Ureter (tissue), 1 donor: ENCODE data around the gene MRPS5. TPM values are rescaled to one million over a fixed set of nuclear protein-coding genes. Genes with fewer than 3 reads are reported as not detected.

Experiments used
- DNase-seq: peaks from one replicate; pipeline ENCODE4 v3.0.0-alpha.2; 2020; ENCODE audit warnings: low spot score
- total RNA-seq: library from RNA; stranded (reverse); gene quantifications from one replicate; pipeline ENCODE4 v1.2.4, GENCODE V29; 2023
- donor health status: DM: yes; HTN: yes; CAD: no.

MRPS5 gene
- total RNA-seq, 1 donor from 2014 or later: 52.1 TPM

DNA sequence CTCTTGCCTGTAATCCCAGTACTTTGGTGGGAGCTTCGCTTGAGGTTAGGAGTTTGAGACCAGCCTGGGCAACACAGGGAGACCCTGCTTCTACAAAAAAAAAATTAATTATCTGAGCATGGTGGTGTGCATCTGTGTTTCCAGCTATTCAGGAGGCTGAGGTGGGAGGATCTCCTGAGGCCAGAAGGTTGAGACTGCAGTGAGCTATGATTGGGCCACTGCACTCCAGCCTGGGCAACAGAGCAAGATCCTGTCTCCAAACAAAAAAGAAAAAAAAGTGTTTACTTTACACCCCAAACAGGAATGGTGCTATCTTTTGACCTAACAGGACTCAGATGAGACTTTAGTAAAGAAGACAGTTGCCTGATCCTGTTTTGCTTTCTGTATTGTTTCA is 60.5 kb downstream of the MRPS5 start:
- DNase-seq: no peak

DNA sequence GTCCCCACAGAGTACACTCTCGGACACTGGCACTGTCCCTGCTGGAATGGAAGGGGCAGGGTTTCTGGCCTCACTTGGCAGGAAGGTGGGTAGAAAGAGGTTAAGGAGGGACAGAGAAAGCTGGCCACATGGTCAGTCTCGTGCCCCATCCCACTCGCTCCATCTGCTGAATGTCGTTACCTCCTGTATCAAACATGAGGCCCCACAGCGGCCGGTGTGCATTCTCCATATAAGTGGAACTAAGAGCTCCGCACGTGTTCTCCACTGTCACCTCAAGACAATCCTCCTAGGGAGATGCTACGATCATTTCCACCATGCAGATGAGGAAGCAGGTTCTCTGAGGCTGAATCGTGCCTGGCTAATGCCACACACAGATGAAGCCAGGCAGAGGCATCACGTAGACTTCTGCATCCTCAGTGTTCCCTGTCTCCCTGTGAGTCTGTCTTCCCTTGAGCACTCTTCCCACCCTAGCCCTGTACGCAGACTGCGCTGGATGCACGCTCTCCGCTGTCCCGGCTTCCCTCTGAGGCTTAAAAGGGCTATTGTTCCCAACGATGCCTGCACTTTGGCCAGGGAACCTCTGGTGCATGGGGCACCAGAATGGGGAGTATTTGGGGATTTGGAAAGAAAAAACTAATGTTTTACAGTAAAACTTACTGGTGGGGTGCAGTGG is 61.0 kb downstream of the MRPS5 start:
- no peak for DNase-seq

DNA sequence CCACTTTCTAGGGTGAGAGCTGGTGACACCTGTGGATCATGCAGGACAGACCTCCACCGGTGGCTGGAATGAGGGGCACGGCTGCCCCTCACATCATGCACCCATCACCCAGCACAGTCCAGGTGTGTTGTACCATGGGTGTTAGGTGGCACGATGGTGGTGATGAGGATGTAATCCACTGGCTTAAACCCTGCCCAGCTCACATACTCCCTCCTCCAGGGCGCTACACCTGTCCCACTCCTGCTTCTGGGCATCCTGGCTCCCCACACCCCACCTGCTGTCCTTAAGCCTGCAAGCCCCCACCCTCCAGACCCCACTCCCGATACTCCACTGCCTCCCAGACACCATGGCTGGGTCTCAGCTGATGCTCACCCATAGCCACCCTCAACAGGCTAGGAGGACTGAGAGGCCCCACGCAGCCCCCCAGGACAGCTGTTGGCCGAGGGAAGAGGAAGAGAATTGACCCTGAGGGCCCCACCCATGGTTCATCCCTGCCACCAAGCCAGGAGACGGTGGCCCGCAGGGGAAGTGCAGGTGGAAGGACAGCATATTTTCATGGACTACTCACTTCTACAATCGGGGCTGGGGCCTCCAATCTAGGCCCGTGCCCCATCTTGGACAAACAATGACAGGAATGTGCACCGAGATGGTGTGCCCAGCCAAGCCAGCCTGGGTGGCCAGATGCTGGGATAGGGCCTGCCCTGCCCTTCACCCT is 61.8 kb downstream of the MRPS5 start:
- no peak for DNase-seq

DNA sequence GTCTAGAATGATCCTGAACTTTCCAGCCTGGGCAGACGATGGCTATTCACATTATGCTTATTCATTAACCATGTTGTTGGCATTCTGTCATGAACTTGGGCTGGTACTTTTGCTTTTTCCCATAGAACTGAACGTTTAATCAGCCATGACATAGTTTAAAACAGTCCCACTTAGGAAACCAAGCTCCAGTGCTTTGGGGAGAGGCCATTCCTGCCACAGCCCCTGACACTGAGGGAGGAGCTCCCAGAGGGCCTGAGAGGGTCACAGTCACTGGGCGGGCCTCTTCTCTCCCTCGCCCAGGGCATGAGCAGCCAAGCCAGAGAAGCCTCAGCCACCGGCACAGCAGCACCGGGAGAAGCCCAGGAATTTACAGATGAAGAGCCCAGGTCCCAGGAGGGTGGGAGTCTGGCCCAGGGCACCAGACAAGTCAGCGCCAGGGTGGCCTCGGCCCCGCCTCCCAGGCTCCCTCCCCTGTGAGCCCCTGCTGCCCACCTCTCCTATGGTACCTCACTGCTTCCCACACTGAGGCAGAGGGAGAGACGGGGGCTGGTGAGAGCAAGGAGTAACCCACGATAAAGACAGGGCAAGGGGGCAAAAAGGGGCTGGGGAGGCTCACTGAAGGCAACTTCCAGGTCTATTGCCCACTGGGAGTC is 62.5 kb downstream of the MRPS5 start:
- no peak for DNase-seq

DNA sequence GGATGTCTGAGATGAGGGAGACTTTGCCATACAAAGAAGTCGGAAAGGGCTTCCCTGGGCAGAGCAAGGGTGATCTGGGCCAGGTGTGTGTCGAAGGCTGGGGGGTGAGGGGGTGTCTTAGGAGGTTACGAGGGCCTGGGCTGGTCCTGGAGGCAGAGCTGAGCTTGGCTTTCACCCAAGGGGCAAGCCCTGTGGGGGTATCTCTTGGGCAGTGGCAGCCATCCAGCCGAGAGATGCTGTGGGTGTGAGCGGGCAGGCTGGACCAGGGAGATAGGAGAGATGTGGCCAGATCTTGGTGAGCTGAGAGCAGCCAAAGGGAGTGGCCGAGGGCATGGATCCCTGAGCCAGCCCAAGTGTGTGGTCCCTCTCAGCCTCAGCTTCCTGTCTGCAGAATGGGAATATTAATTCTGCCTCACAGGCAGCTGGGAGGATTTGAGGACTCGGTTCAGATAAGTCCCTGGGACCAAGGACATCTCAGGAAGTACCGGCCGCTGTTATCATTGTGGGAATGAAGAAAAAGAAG is 63.1 kb downstream of the MRPS5 start:
- DNase-seq: no peak

DNA sequence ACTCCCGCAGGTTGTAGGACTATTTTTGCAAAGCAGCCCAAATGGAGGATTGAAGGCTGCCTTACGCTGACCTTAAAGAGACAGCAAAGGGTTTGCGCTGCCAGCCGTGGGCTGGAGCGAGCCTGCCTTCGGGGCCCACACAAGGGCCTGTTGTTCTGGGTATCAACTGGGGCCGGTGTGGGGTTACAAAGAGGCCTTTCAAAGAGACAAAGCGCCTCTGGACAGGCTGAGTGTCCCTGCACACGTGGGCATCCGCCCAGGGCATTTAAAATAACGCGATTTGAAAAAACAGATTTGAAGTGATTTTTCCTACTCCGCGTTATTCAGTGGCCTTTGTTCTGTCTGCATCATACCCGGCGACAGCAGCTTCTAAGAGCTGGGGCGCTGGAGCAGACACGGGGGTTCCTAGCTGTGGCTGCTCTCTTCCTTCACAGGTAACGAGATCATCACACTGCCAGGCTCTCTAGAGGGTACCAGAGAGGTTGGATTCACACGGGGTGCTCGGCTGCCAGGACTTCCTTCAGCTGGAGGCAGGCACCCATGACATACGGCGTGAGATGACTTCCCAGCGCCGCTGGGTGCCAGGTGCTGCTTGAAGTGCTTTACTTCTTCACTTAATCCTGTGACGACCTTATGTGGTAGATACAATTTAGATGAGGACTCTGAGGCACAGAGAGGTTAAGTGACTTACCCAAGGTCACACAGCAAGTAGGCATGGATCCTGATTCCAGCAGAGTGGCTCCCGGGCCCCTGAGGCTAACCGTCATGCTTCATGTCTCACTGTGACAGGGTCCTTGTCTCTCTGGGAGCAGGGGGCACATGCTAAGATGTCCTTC is 63.9 kb downstream of the MRPS5 start:
- DNase-seq: no peak

DNA sequence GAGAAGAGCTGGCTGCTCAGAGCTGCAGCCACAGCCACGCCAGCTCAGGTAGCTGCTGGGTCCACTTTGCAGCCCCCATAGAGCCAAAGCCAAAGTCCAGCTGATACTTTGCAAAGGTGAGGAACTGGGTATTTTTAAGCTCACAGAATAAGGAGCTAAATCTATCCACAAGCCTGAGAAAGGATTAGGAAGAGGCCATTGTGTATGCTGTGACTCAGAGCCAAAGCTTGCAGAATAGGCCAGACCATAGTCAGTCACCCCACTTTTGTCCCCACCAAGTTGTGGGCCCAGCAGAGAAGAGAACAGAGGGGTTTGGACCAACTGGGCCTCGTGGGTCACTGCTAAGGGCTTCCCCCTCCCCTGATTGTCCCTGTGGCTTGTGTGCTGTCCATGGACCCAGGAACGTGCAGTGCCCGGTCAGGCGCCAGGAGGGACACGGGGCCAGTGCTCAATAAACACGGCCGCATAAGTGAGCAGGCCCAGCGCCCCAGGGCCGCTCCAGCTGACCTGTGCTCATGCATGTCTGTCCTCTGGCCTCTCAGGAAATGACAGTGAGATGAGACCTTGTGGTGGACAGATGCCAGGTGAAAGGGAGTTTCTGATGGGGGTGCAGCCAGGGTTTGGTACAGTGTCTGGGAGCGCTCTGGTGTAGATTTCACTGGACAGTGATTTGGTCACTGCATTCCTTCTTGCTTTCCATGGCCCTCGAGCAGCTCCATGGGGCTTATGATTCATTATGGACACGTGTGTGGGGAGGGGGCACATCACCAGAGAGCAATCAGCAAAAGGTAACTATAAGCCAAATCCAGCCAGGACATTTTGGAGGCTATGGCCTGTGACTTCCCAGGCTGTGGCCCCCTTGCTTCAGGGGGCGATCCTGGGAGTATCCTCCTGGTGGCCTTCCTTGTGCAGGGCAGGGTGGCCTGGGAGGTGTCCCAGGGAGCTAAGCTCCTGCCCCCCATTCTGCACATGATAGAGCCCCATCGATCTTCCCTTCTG is 64.8 kb downstream of the MRPS5 start:
- no peak for DNase-seq

DNA sequence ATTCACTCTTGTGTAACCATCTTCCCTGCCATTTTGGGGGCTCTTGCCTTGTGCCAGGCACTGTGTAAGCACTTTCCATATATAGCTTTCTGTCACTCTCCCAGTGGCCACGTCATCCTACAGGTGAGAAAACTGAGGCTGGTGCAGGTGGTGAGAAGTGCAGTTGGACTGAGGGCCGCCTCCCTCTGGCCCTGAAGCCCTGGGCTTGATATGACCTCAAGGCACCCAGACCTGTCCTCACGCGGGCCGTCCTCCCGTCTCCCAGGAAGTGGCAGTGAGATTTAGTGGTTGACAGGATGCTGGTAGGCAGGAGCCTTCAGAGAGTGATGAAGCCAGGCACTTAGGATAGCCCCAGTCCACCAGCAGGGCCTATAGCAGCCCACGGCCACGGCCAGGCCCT is 65.6 kb downstream of the MRPS5 start:
- no peak for DNase-seq

DNA sequence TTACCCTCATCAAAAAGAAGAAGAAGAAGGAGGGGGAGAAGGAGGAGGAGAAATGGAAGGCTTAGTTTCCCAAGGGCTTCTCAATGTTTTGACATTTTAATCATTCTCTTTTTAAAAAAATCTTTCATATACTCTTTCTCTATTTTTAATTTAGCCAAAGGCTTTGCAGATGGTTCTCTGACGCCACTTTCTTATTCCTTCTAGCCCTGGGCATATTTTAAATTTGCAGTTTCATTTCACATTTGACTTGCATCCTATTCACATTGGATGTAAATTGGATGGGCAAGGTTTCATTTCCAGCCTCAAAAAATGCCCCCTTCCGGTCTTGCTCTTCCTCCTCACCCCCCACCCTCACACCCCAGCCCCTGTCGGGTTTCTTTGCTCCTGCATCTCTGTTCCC is 66.3 kb downstream of the MRPS5 start:
- no peak for DNase-seq

DNA sequence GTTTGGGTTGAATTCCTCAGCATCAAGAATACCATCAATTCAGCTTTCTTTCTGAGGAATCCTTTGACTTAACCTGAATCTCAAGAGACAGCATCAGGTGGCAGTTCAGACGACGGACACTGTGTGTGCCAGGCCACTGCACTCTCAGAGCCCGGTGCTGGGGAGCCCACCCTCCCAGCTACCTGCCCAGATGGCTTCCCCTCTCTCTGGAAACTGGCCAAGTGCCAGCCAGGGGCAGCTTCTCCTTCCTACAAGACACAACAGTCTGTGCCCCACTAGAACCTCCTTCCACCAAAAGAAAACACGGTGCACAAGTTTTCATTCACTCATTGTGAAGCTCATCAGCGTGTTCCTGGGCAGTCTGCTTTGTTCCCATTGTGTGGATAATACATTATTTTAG is 67.6 kb downstream of the MRPS5 start:
- no peak for DNase-seq

DNA sequence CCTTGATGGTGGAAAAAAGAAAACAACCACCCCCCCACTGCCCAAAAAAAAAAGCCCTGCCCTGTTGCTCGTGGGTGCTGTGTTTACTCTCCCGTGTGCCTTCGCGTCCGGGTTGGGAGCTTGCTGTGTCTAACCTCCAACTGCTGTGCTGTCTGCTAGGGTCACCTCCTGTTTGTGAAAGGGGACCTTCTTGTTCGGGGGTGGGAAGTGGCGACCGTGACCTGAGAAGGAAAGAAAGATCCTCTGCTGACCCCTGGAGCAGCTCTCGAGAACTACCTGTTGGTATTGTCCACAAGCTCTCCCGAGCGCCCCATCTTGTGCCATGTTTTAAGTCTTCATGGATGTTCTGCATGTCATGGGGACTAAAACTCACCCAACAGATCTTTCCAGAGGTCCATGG is 68.1 kb downstream of the MRPS5 start:
- no peak for DNase-seq

DNA sequence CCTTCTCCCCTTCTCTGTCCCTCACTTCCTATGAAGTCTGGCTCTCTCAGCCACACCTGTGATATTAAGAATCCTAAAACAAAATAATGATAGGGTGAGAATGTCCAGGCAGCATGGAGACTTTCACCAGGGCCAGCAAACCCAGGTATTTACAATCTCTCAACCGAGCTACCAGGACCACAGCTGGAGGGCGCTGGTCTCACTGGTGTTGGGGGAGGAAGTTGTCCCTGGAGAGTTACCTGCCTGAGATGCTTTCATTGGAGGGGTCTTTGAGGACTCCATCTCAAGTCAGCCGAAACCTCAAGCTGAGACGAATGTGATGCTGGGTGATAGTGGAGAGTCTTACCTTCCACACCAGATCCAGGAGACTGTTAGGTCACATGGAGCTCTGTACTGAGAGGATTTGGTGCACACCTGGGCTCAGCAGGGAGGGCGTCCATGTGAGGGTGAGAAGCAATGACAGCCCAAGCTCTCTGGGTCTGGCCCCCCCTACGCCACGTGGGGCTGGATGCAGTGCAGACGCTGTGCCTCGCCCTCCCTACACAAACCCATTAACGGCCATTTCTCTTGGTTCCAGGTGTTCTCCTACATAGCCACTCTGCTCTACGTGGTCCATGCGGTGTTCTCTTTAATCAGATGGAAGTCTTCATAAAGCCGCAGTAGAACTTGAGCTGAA is 68.7 kb downstream of the MRPS5 start:
- no peak for DNase-seq

DNA sequence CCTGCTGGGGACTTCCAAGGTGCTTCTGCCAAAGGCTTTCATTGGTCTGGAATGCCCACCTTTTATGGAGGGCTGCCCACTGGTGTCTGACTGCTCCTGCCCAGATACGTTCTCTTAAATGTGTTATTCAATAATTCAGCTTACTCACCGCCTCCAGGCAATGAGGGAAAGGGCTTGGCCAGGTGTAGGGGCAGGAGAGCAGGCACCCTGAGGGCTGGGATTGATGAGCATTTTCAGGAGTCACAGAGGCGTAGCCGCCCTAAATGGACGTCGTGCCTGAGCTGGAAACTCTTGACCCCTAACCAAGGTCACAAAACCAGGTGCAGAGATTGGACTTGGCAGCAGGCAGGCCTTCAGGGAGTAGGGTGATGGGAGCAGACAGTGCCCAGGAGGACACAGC is 69.3 kb downstream of the MRPS5 start:
- no peak for DNase-seq

DNA sequence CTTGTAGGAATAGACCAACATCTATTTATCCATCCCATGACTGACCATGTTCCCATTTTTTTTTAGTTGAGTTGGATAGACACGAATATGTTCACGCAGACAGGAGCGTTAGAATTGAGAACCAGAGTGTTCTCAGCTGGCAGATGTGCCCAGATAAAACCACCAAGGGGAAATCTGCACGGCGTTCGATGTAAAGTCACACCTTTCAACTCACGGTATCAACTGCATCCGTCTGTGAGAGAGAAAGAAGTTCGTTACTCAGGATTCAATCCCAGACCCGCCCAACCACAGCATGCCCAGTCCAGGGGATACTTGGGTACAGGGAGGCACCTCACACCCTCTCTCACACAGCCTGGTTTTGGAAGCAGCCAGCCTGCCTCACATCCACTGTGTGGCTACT is 70.0 kb downstream of the MRPS5 start:
- no peak for DNase-seq

DNA sequence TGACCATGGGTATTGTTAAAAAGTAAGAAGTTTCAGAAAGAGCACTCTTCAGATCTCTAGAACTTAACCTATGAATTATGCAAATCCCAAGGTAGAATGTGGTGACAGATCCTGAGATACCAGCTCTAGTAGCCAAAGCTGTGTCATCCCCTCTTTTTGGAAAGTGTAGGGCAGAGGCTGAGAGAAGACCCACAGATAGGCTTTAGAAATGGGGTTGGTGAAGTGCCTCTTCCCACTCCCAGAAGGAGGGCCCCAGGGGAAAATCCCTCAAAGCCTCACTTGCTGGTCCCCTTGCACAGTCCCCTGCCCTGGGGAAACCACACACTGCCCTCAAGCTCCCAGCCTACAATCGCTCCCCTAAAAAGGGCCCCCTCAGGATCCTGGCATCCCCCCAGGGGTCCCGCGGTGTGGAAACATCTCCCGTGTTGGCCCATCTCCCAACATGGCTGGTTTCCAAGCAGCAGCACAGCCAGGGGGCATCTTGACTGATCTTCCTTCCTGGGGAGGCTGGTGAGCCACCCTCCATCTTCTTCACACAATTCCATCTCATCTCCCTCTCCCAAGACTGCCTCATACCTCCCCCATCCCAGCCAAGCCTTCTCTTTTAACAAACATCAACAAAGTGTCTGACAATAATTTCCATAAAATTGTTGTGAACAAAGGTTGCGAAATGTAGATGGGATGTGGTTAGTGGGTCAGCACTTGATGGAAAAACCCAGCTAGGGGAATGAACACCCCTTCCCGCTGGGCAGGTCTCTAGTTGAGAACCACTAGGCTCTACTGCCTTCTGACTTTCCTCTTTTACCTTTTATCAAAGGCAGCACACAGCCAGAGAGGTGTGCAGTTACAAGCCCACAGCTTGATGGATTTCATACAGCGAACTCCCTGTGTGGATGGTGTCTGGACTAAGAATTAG is 71.0 kb downstream of the MRPS5 start:
- no peak for DNase-seq

DNA sequence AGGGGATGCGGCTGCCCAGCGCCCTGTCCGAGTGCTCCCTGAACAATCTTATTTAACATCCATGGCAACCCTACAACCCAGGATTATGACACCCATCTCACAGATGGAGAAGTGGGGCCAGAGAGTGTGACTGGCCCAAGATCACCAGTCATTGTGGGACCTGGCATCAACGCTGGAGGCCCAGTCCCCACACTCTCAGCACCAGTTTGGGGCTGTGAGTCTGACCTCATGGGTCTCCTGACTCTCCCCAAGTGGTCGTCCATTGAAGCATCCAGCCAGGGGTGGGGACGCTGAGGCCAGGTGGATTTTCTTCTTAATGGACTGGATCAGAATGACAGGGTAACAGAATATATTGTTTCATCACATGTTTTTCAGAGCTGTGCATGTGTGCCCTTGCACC is 71.6 kb downstream of the MRPS5 start:
- no peak for DNase-seq

DNA sequence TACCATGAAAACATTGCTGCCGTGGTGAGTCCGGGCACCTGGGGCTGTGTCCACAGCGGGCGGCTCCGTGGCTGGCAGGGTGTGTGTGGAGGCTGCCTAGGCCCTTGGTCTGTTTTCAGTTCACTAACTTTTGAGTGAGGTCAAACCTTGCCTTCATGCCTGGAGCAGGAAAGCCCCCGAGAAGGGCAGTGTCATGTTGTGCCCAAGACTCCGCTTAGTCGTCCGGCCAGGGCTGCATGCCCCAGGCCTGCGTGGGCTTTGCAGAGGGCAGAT is 72.0 kb downstream of the MRPS5 start:
- no peak for DNase-seq

DNA sequence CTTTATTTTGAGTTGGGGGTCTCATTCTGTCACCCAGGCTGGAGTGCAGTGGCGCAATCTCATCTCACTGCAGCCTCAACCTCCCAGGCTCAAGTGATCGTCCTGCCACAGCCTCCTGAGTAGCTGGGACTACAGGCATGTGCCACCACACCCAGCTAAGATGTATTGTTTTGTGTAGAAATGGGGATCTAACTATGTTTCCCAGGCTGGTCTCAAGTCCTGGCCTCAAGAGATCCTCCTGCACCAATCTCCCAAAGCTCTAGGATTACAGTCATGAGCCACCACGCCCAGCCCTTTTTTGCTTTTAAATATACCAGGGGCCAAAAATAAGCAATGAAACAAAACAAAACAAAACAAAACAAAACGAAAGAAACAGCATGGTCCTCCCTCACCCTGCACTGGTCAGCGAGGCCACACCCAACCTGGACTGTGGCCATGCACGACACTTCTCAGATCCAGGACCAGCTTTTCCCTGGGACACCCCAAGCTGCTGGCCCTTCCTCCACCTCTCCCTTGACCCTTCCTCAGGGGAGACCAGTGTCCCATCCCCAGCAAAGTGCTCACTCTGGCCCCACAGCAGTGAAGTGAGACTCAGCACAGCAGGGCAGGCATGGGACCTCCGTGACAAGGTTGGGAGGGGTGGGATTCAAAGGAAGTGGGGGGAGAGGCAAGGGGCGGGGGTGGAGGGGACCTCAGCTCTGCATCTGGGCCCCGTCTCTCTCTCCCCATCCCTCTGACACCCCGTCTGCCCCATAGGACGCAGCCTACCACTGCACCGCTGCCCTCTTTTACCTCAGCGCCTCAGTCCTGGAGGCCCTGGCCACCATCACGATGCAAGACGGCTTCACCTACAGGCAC is 72.6 kb downstream of the MRPS5 start:
- DNase-seq: no peak
